ENCODE measurements around the gene MAPRE2.
A peak's percentile ranks its signal among the peaks of the same experiment; 100 is the strongest.

MAPRE2 gene

DNA sequence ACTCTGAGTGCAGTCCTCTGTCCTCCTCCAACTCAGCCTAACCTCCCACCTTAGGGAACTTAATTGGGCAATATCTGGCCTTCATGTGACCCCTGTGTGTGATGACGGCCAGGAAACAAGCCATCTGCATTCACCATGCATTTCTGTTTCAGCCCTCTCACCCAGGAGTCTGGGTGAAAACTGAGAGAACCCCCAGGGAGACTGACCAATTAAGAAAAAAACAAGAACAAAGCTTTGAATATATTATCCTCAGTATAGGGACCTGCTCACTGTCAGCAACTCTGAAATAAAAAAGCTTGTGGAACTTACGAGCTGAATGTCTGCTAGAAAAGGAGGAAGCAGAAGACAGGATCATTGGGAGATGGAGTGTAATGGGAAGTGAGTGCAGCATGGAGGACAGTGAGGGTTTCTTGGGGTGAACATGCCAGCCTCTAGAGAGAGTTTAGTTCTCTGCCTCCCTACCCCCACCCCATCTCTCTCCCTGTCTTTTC lies 9.5 kb downstream of the MAPRE2 start:
- Histone ChIP-seq H3K9me3 (ENCODE audit: control insufficient read depth, insufficient read depth, low read length) (no peaks in the 10 kb centered on the region), H3K4me2 (ENCODE audit: low read length) (peak overlapping the region; percentile 78), H3K27ac (ENCODE audit: low read depth, low read length) (no peak overlapping the region), H3K79me2 (ENCODE audit: control insufficient read depth, low read length) (peaks cover 94% of the 10 kb centered on the region), H3K4me3 (ENCODE audit: low read length) (peak overlapping the region; percentile 64; the same call in 1 of the 2 replicates), H4K20me1 (ENCODE audit: control insufficient read depth, insufficient read depth, low read depth, low read length) (no peaks in the 10 kb centered on the region), H3K36me3 (ENCODE audit: control insufficient read depth, low read length) (peaks cover 14% of the 10 kb centered on the region), H3K4me1 (ENCODE audit: control insufficient read depth, low read length) (peaks cover 50% of the 10 kb centered on the region), H3K27me3 (ENCODE audit: control insufficient read depth, low read length) (no peaks in the 10 kb centered on the region), H3F3A (ENCODE audit: control insufficient read depth, insufficient read depth) (no peaks in the 10 kb centered on the region), H3K9me2 (replicated peaks; ENCODE audit: control insufficient read depth, low read length) (no peaks in the 10 kb centered on the region)
- no peak for TF ChIP-seq EZH2phosphoT487 (IDR thresholded peaks at IDR 0.05; ENCODE audit: borderline replicate concordance, low read length)
- no peak for TF ChIP-seq CTCF (IDR thresholded peaks at IDR 0.05; ENCODE audit: low read depth, low read length, poor library complexity, severe bottlenecking)

DNA sequence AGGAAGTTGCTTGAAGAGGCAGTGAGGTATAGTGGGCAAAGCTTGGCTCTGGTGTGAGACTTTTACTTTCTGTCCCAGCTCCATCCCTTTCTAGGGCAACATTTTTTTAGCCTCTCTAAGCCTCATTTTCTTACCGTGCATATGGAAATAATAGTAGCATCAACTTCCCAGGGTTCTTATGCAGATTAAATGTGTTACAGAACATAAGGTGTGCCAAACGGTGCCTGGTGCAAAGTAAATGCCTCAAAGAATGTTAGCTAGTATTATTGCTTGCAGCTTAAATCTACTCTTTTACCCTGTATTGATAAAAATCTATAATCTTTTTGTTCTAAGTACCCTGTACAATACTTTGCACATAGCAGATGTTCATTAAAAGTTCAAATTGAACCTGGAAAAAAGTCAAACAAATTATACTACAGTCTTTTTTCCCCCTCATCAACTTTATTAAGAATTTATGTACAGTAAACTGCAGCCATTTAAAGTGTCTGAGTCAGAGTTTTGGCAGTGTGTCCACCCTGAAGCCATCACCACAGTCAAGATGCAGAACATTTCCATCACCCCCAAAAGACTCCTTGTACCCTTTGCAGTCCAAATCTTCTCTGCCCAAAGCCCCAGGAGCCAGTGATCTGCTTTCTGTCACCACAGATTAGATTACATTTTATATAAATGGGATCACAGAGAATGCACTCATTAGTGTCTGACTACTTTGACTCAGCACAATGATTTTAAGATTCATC lies 10.6 kb downstream of the MAPRE2 start:
- Histone ChIP-seq H3F3A (ENCODE audit: control insufficient read depth, insufficient read depth) (no peaks in the 10 kb centered on the region), H3K9me2 (replicated peaks; ENCODE audit: control insufficient read depth, low read length) (no peaks in the 10 kb centered on the region), H3K36me3 (ENCODE audit: control insufficient read depth, low read length) (peaks cover 12% of the 10 kb centered on the region), H3K27ac (ENCODE audit: low read depth, low read length) (no peak overlapping the region), H3K79me2 (ENCODE audit: control insufficient read depth, low read length) (peaks cover 91% of the 10 kb centered on the region), H3K9me3 (ENCODE audit: control insufficient read depth, insufficient read depth, low read length) (no peaks in the 10 kb centered on the region), H3K27me3 (ENCODE audit: control insufficient read depth, low read length) (no peaks in the 10 kb centered on the region), H3K4me2 (ENCODE audit: low read length) (no peak overlapping the region), H3K4me3 (ENCODE audit: low read length) (no peak overlapping the region), H4K20me1 (ENCODE audit: control insufficient read depth, insufficient read depth, low read depth, low read length) (no peaks in the 10 kb centered on the region), H3K4me1 (ENCODE audit: control insufficient read depth, low read length) (peaks cover 39% of the 10 kb centered on the region)
- TF ChIP-seq CTCF (IDR thresholded peaks at IDR 0.05; ENCODE audit: low read depth, low read length, poor library complexity, severe bottlenecking) (no peak), EZH2phosphoT487 (IDR thresholded peaks at IDR 0.05; ENCODE audit: borderline replicate concordance, low read length) (no peak)

DNA sequence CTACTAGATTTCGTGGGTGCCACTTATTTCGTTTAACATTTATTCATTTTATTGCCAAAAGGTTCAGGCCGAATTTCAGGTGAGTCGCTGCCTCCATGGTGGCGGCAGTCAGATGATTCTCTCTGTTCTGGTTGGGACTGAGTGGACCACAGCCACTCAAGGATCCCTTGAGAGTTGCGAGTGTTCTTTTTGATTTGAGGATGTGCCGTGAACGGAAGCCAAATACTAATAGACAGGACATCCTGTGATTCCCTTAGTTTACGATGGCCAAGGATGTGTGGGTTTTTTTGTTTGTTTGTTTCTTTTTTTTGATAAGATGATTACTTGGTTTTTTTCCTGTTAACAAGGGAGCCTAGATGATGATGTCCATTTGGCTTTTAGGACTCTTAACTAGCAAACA lies 13.2 kb downstream of the MAPRE2 start:
- H3K36me3 ChIP-seq (ENCODE audit: control insufficient read depth, low read length): peaks cover 8% of the 10 kb centered on the region
- H3K4me2 ChIP-seq (ENCODE audit: low read length): no peak overlapping the region
- H3K79me2 ChIP-seq (ENCODE audit: control insufficient read depth, low read length): peaks cover 96% of the 10 kb centered on the region
- no peaks in the 10 kb centered on the region for H4K20me1 ChIP-seq (ENCODE audit: control insufficient read depth, insufficient read depth, low read depth, low read length)
- peaks cover 22% of the 10 kb centered on the region for H3K4me1 ChIP-seq (ENCODE audit: control insufficient read depth, low read length)
- no peak overlapping the region for H3K4me3 ChIP-seq (ENCODE audit: low read length)
- no peaks in the 10 kb centered on the region for H3F3A ChIP-seq (ENCODE audit: control insufficient read depth, insufficient read depth)
- no peaks in the 10 kb centered on the region for H3K9me2 ChIP-seq (replicated peaks; ENCODE audit: control insufficient read depth, low read length)
- H3K9me3 ChIP-seq (ENCODE audit: control insufficient read depth, insufficient read depth, low read length): no peaks in the 10 kb centered on the region
- H3K27ac ChIP-seq (ENCODE audit: low read depth, low read length): no peak overlapping the region
- no peak for TF ChIP-seq CTCF (IDR thresholded peaks at IDR 0.05; ENCODE audit: low read depth, low read length, poor library complexity, severe bottlenecking)
- TF ChIP-seq EZH2phosphoT487 (IDR thresholded peaks at IDR 0.05; ENCODE audit: borderline replicate concordance, low read length): no peak
- H3K27me3 ChIP-seq (ENCODE audit: control insufficient read depth, low read length): no peaks in the 10 kb centered on the region
